Subcutaneous adipose tissue (tissue), 4 donors: ENCODE results near the gene SURF6. TPM values are rescaled to one million over a fixed set of nuclear protein-coding genes. Genes with fewer than 3 reads are reported as not detected.

Experiments
- CTCF ChIP-seq: fragments of 450-650 bp; IDR thresholded peaks from one replicate; pipeline ENCODE4 v1.5.1; 2016; ENCODE audit warnings: low read depth, mild to moderate bottlenecking, control low read depth, antibody characterized with exemption, moderate library complexity
- total RNA-seq, 4 donors: library from RNA; depleted of rRNA; stranded (reverse); fragments of >200 nt; gene quantifications; one replicate each; pipeline ENCODE4 v1.1.0, GENCODE V29; 2016

SURF6 gene
- total RNA-seq, result 10 to 100 TPM in 2 of 4 donors, 1 to 10 TPM in 2; 7.6 to 27.5 (median 10.4) TPM

- no peak for TF ChIP-seq CTCF
Observed at GRCh38 chr9:133335924-133336811, at the start of gene SURF6. Gene SURF6 (minus strand): TSS chr9:133336188. CDS start chr9:133336132, 56 bp downstream.

GRCh38 chr9:133385452-133385851 is 49.5 kb upstream of the SURF6 start:
- TF ChIP-seq CTCF, result no peak

GRCh38 chr9:133384736-133385321 is 48.8 kb upstream of the SURF6 start:
- TF ChIP-seq CTCF, result no peak

- no peak for TF ChIP-seq CTCF
Observed at GRCh38 chr9:133383438-133383837, 47.5 kb upstream of the SURF6 start.

GRCh38 chr9:133382507-133383141 is 46.6 kb upstream of the SURF6 start:
- TF ChIP-seq CTCF, result no peak

- TF ChIP-seq CTCF, result no peak
Observed at GRCh38 chr9:133380734-133381133, 44.7 kb upstream of the SURF6 start.
